ENCODE data around the gene CNTN4.
"Not testable (repeated sequence)": the region's sequence is repeated elsewhere in the genome, so short reads cannot be mapped to it uniquely, and the experiment has no call there.

CNTN4 gene

GRCh38 chr3:2819571-2819970 lies 720.9 kb downstream of the CNTN4 start:
- Histone ChIP-seq H3K9me3 (ENCODE audit: control insufficient read depth, low read length) (no peaks in the 10 kb centered on the region), H3K4me1 (ENCODE audit: control insufficient read depth, insufficient read depth, low read length, poor library complexity, severe bottlenecking) (peaks cover 5% of the 10 kb centered on the region), H3K27ac (ENCODE audit: low read depth, low read length, severe bottlenecking) (no peak overlapping the region), H3K36me3 (ENCODE audit: control insufficient read depth, insufficient read depth, low read length) (no peaks in the 10 kb centered on the region), H3K4me3 (ENCODE audit: extremely low read depth, insufficient read depth, low read length, poor library complexity, severe bottlenecking) (no peak overlapping the region)
- WGBS, 2 experiments (ENCODE audit: insufficient coverage in 2 of 2), result 84 to 100% methylated on average over 3 of the region's 4 CpGs

GRCh38 chr3:2820982-2821381 lies 722.3 kb downstream of the CNTN4 start:
- 81% methylated on average over 3 of the region's 5 CpGs; no CpG with 5 or more reads in 1 of the 2 experiments for WGBS, 2 experiments (ENCODE audit: insufficient coverage in 2 of 2)
- not testable (repeated sequence) for H3K4me1 ChIP-seq (ENCODE audit: control insufficient read depth, insufficient read depth, low read length, poor library complexity, severe bottlenecking)

DNA sequence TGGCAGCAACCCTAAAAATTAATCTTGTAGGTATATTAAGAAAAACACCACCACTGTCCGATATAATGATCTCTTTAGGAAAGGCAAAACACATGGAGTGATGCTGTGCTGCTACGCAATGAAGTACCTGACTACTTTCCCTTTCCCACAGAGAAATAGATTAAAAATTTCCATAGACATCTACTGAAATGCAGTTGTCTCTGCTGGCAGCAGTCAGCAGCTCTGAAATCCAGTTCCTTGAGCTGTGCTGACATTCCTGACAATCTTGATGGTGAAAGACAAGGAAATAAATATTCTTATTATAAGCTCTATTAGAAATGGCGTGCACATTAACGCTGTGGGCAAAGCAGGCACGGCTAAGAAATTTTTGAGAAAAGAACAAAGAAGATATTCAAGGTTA lies 723.9 kb downstream of the CNTN4 start:
- H3K4me3 ChIP-seq (ENCODE audit: extremely low read depth, insufficient read depth, low read length, poor library complexity, severe bottlenecking), result no peak overlapping the region
- H3K27ac ChIP-seq (ENCODE audit: low read depth, low read length, severe bottlenecking), result no peak overlapping the region
- H3K36me3 ChIP-seq (ENCODE audit: control insufficient read depth, insufficient read depth, low read length), result no peaks in the 10 kb centered on the region
- H3K9me3 ChIP-seq (ENCODE audit: control insufficient read depth, low read length), result no peaks in the 10 kb centered on the region
- WGBS, 2 experiments (ENCODE audit: insufficient coverage in 2 of 2), result 100% methylated on average over 1 to 2 of the region's 5 CpGs
- H3K4me1 ChIP-seq (ENCODE audit: control insufficient read depth, insufficient read depth, low read length, poor library complexity, severe bottlenecking), result peaks cover 5% of the 10 kb centered on the region

More at GRCh38 chr3:2820982-2821381, 722.3 kb downstream of the CNTN4 start:
- H3K27ac ChIP-seq (ENCODE audit: low read depth, low read length, severe bottlenecking); H3K9me3 ChIP-seq (ENCODE audit: control insufficient read depth, low read length); H3K36me3 ChIP-seq (ENCODE audit: control insufficient read depth, insufficient read depth, low read length); H3K4me3 ChIP-seq (ENCODE audit: extremely low read depth, insufficient read depth, low read length, poor library complexity, severe bottlenecking): not testable (repeated sequence)

- 83 to 90% methylated on average over 3 to 5 of the region's 5 CpGs for WGBS, 2 experiments (ENCODE audit: insufficient coverage in 2 of 2)
- Histone ChIP-seq H3K9me3 (ENCODE audit: control insufficient read depth, low read length) (no peaks in the 10 kb centered on the region), H3K36me3 (ENCODE audit: control insufficient read depth, insufficient read depth, low read length) (no peaks in the 10 kb centered on the region), H3K4me3 (ENCODE audit: extremely low read depth, insufficient read depth, low read length, poor library complexity, severe bottlenecking) (no peak overlapping the region), H3K27ac (ENCODE audit: low read depth, low read length, severe bottlenecking) (no peak overlapping the region), H3K4me1 (ENCODE audit: control insufficient read depth, insufficient read depth, low read length, poor library complexity, severe bottlenecking) (peaks cover 5% of the 10 kb centered on the region)
These were observed 724.4 kb downstream of the CNTN4 start for GRCh38 chr3:2823031-2823430.

GRCh38 chr3:2823437-2824211 lies 725.0 kb downstream of the CNTN4 start:
- Histone ChIP-seq H3K27ac (ENCODE audit: low read depth, low read length, severe bottlenecking) (no peak overlapping the region), H3K4me1 (ENCODE audit: control insufficient read depth, insufficient read depth, low read length, poor library complexity, severe bottlenecking) (peaks cover 5% of the 10 kb centered on the region), H3K9me3 (ENCODE audit: control insufficient read depth, low read length) (no peaks in the 10 kb centered on the region), H3K4me3 (ENCODE audit: extremely low read depth, insufficient read depth, low read length, poor library complexity, severe bottlenecking) (no peak overlapping the region), H3K36me3 (ENCODE audit: control insufficient read depth, insufficient read depth, low read length) (no peaks in the 10 kb centered on the region)
- WGBS, 2 experiments (ENCODE audit: insufficient coverage in 2 of 2), result 86 to 96% methylated on average over 6 to 8 of the region's 8 CpGs

DNA sequence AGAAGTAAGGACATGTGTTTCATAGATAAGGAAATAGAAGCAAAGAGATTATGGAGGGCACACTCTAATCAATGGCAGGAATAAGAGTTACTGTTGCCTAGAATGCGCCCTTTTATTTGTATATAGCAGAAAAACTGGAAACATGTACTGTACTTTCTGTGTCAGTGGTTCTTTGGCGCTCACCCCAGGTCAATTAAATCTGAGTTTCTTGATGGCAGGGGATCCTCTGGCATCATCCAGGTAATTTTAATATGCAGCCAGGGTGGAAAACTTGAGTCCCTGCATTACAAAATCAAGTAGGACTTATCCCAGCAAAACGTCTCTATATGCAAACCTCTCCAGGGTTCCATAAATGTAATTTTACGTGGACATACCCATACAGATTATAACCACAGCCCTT lies 727.4 kb downstream of the CNTN4 start:
- H3K36me3 ChIP-seq (ENCODE audit: control insufficient read depth, insufficient read depth, low read length), result no peaks in the 10 kb centered on the region
- H3K9me3 ChIP-seq (ENCODE audit: control insufficient read depth, low read length), result no peaks in the 10 kb centered on the region
- 83 to 88% methylated on average over 3 to 4 of the region's 4 CpGs for WGBS, 2 experiments (ENCODE audit: insufficient coverage in 2 of 2)
- no peak overlapping the region for H3K27ac ChIP-seq (ENCODE audit: low read depth, low read length, severe bottlenecking)
- H3K4me1 ChIP-seq (ENCODE audit: control insufficient read depth, insufficient read depth, low read length, poor library complexity, severe bottlenecking), result peaks cover 5% of the 10 kb centered on the region
- no peak overlapping the region for H3K4me3 ChIP-seq (ENCODE audit: extremely low read depth, insufficient read depth, low read length, poor library complexity, severe bottlenecking)

GRCh38 chr3:2826453-2826852 lies 727.8 kb downstream of the CNTN4 start:
- Histone ChIP-seq H3K4me3 (ENCODE audit: extremely low read depth, insufficient read depth, low read length, poor library complexity, severe bottlenecking) (no peak overlapping the region), H3K9me3 (ENCODE audit: control insufficient read depth, low read length) (no peaks in the 10 kb centered on the region), H3K4me1 (ENCODE audit: control insufficient read depth, insufficient read depth, low read length, poor library complexity, severe bottlenecking) (peaks cover 5% of the 10 kb centered on the region), H3K36me3 (ENCODE audit: control insufficient read depth, insufficient read depth, low read length) (no peaks in the 10 kb centered on the region), H3K27ac (ENCODE audit: low read depth, low read length, severe bottlenecking) (no peak overlapping the region)
- WGBS, 2 experiments (ENCODE audit: insufficient coverage in 2 of 2), result 89 to 92% methylated on average over 3 of the region's 3 CpGs

DNA sequence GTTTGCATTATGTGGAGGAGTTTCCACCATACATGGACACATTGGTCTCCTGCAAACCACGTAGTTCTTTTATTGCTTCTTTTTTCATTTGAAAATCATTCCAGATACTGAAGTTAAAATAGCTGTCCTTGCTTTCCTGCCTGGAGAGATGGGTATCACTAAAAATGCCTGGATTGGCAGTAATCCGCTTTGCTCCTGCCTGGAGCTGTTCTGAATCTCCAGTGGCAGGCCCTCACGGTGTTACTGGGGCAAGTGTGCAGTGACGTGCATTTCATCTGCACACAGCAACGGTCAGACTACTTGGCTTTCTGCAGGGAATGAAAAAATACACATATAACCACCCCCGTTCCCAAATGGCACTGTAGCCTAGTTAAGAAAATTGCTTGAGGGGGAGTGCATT lies 738.6 kb downstream of the CNTN4 start:
- Histone ChIP-seq H3K36me3 (ENCODE audit: control insufficient read depth, insufficient read depth, low read length) (no peaks in the 10 kb centered on the region), H3K4me3 (ENCODE audit: extremely low read depth, insufficient read depth, low read length, poor library complexity, severe bottlenecking) (no peak overlapping the region), H3K9me3 (ENCODE audit: control insufficient read depth, low read length) (no peaks in the 10 kb centered on the region), H3K4me1 (ENCODE audit: control insufficient read depth, insufficient read depth, low read length, poor library complexity, severe bottlenecking) (no peaks in the 10 kb centered on the region), H3K27ac (ENCODE audit: low read depth, low read length, severe bottlenecking) (no peak overlapping the region)
- 92 to 100% methylated on average over 3 of the region's 6 CpGs for WGBS, 2 experiments (ENCODE audit: insufficient coverage in 2 of 2)

GRCh38 chr3:2837910-2838309 lies 739.2 kb downstream of the CNTN4 start:
- Histone ChIP-seq H3K4me1 (ENCODE audit: control insufficient read depth, insufficient read depth, low read length, poor library complexity, severe bottlenecking) (no peaks in the 10 kb centered on the region), H3K4me3 (ENCODE audit: extremely low read depth, insufficient read depth, low read length, poor library complexity, severe bottlenecking) (no peak overlapping the region), H3K9me3 (ENCODE audit: control insufficient read depth, low read length) (no peaks in the 10 kb centered on the region), H3K27ac (ENCODE audit: low read depth, low read length, severe bottlenecking) (no peak overlapping the region), H3K36me3 (ENCODE audit: control insufficient read depth, insufficient read depth, low read length) (no peaks in the 10 kb centered on the region)
- WGBS, 2 experiments (ENCODE audit: insufficient coverage in 2 of 2), result 88% methylated on average over 1 of the region's 4 CpGs; no CpG with 5 or more reads in 1 of the 2 experiments

DNA sequence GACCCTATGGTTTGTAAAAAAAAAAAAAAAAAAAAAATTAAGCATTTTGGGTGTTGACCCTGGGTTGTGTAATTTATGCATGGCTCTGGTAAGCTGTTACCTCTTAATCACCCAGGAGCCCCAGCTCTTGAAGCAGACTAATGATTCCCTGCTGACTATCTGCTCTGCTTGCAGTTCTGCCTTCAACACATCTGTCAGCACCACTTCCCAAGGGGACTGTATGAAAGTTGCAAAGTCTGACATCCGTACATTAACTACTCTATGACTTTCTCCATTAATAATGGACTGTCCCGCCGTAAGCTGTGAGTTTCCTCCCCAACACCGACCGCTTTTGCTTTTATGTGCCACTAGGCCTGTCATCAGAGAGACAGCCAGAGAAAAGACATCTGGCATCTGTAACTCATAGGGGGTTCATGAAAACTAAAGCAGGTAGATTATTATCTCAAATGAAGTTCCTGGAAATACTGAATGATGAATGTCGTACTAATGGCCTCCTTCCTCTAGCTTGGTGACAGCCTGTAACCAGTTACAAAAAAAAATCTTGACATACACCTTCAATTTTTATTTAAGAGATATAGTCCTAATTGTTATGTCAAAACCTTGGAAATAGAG lies 740.0 kb downstream of the CNTN4 start:
- 96 to 97% methylated on average over 5 of the region's 6 CpGs for WGBS, 2 experiments (ENCODE audit: insufficient coverage in 2 of 2)
- Histone ChIP-seq H3K4me3 (ENCODE audit: extremely low read depth, insufficient read depth, low read length, poor library complexity, severe bottlenecking) (no peak overlapping the region), H3K36me3 (ENCODE audit: control insufficient read depth, insufficient read depth, low read length) (no peaks in the 10 kb centered on the region), H3K4me1 (ENCODE audit: control insufficient read depth, insufficient read depth, low read length, poor library complexity, severe bottlenecking) (no peaks in the 10 kb centered on the region), H3K27ac (ENCODE audit: low read depth, low read length, severe bottlenecking) (no peak overlapping the region), H3K9me3 (ENCODE audit: control insufficient read depth, low read length) (no peaks in the 10 kb centered on the region)

DNA sequence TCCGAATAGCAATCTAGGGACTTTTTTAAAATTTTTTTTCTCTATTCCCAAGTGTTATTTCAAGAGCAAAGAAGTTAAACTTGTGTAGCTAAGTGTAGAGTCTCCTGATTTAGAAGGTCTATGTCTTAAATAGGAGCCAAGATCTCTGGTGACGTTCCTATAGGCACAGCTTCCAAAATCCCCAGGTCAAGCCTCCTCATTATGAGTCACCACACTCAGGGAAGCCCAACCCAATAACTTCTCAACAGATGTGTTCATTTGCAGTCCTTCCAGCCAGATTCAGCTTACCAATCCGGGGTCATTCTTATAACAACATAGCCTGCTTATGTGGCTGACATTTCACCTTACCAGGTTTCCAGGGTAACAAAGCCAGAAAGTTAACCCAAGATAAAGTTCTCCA lies 741.2 kb downstream of the CNTN4 start:
- WGBS, 2 experiments (ENCODE audit: insufficient coverage in 2 of 2), result 83 to 90% methylated on average over 1 to 3 of the region's 3 CpGs

More for the DNA sequence above, 741.2 kb downstream of the CNTN4 start:
- Histone ChIP-seq H3K4me3 (ENCODE audit: extremely low read depth, insufficient read depth, low read length, poor library complexity, severe bottlenecking) (no peak overlapping the region), H3K4me1 (ENCODE audit: control insufficient read depth, insufficient read depth, low read length, poor library complexity, severe bottlenecking) (no peaks in the 10 kb centered on the region), H3K27ac (ENCODE audit: low read depth, low read length, severe bottlenecking) (no peak overlapping the region), H3K36me3 (ENCODE audit: control insufficient read depth, insufficient read depth, low read length) (no peaks in the 10 kb centered on the region), H3K9me3 (ENCODE audit: control insufficient read depth, low read length) (no peaks in the 10 kb centered on the region)
